Keratinocyte (primary cell): ENCODE measurements around the gene OSBPL10.

Experiments
- CTCF ChIP-seq, 3 experiments: IDR thresholded peaks in 1 of 3; conservative IDR thresholded peaks in 1 of 3; optimal IDR thresholded peaks in 1 of 3; 2 replicates in 2 of 3; 3 replicates in 1 of 3; pipeline versions ENCODE3 to v1.5.1; 2011; ENCODE audit warnings: low read length in 3 of 3, mild to moderate bottlenecking in 3 of 3, moderate library complexity in 2 of 3, control low read depth in 1 of 3, inconsistent platforms in 1 of 3; ENCODE audit not compliant: insufficient read depth in 2 of 3; ENCODE audit errors: extremely low read depth in 1 of 3
- EZH2 ChIP-seq: IDR thresholded peaks from one replicate; pipeline ENCODE4 v1.6.1; 2012; ENCODE audit warnings: inconsistent platforms, mild to moderate bottlenecking, low read length, moderate library complexity

- TF ChIP-seq CTCF (optimal IDR thresholded peaks at IDR 0.05 in 1 of 3, IDR thresholded peaks at IDR 0.05 in 1 of 3, conservative IDR thresholded peaks at IDR 0.05 in 1 of 3; ENCODE audit: extremely low read depth in 1 of 3, insufficient read depth in 2 of 3, low read length in 3 of 3) (no peak), EZH2 (no peak)
These were observed 228.6 kb downstream of the OSBPL10 start for GRCh38 chr3:31752305-31753049.
